D341Med (cell line): ENCODE data around the gene AGPAT1.
A peak's percentile ranks its signal among the peaks of the same experiment; 100 is the strongest.

Experiments used
- DNase-seq: peaks from one replicate; pipeline ENCODE4 v3.0.0; 2012; ENCODE audit warnings: low spot score

The AGPAT1 gene

DNA sequence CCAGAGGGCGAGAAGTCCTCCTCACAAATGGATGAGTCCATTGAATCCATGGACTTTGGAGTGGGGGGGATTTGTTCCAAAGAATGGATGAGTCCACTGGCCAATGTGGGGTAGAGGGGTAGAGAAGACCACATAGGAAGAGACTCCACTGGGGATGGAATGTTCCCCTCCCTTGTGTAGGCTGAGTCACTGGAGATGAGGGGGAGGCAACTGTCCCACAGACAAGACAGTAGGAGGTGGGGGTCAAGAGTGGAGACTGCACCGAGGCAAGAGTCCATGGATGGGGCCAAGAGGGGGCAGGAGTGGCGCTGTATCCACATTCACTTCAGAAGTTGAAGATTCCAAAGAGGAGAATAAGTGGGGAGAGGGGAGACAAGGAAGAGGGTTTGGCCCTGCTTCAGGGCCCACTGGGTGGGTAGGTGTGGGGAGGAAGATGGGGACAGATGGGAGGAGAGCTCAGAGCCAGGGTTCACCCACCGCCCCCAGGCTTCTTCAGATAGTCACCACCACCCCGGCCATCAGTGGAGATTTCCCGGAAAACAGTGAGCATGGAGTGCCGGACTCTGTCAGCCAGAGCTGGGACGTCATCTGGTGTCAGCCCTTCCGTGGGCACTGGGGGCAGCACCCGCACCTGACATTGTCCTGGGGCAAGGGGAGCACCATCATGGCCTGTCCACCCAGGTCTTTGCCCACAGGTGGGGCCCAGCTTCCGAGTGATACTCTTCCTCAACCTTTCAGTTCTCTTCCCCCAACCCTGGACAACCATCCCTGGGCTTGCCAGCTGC is 6.9 kb downstream of the AGPAT1 start:
- DNase-seq: no peak

DNA sequence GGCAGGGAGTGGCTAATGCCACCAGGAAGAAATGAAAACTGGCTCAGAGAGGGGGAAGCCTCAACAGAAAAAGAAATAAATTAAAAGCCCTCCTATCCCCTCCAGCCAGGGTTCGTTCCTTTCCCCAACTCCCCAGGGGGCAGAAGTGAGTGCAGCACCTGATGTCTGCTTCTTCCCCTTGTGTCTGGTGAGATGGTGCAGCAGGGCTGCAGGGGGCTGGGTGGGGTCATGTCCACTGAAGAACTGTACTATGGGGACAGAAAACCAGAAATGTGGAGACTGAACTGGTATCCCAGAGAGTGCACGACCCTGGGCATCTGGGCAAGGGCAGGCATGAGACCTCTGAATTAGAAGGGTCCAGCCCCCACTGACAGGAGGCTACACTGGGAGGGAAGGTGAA is 7.5 kb downstream of the AGPAT1 start:
- DNase-seq: no peak

DNA sequence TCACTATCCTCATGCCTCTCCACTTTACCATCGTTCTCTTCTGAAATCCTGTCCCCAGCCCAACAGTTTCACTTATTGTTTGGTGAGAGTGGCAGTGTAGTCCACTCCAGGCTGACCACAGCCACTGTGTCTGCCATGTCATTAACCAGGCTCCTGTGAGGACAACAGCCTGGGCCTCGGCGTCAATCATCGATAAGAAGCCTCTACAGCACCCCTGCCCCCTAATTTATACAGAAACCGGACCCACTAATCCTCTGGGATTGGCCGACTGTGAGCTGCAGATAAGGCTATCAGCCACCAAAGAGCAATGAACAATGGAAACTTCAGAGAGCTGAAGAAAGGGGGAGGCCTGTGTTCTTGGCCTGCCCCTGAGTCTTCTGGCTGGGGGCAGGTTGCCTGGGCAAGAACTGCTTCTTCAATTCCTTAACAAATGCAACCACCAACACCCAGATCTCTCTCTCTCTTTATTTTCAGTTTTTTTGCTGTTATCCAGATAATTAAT is 8.1 kb downstream of the AGPAT1 start:
- DNase-seq: no peak

DNA sequence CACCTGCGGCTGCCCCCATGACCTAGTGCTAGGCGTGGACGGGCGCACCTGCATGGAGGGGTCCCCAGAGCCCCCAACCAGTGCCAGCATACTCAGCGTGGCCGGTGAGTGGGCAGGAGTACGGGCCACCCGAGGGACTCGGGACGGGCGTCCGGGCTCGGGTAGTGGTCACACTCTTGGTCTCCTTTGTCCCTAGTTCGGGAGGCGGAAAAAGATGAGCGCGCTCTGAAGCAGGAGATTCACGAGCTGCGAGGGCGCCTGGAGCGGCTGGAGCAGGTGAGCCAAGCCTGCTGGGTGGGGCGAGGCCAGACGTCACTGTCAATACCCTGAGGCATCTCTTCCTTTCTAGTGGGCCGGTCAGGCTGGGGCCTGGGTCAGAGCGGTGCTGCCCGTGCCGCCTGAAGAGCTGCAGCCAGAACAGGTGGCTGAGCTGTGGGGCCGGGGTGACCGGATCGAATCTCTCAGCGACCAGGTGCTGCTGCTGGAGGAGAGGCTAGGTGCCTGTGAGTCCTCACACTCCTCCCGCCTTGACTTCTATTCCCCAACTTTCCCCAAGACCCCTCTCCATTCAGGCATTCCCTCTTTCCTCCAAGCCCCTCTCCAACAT is 8.6 kb downstream of the AGPAT1 start:
- DNase-seq: no peak

DNA sequence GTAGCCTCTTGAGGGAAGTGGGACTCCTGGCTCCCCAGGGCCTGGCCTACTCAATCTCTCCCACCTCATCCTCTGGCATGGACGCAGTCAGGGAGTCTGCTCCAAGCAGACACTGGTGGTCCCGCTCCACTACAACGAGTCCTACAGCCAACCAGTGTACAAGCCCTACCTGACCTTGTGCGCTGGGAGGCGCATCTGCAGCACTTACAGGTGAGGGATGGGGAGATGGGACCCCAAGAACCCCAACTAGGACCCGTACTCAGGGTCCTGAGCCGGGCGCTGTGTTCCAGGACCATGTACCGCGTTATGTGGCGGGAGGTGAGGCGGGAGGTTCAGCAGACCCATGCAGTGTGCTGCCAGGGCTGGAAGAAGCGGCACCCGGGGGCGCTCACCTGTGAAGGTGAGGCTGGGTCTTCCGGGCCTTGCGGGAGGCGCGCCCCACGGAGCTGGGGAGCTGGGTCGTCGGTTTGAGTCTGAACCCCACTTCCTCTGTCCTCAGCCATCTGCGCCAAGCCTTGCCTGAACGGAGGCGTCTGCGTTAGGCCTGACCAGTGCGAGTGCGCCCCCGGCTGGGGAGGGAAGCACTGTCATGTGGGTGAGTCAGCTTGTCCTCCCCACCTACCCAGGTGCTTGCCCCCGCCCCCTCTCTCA is 9.3 kb downstream of the AGPAT1 start:
- DNase-seq: no peak

DNA sequence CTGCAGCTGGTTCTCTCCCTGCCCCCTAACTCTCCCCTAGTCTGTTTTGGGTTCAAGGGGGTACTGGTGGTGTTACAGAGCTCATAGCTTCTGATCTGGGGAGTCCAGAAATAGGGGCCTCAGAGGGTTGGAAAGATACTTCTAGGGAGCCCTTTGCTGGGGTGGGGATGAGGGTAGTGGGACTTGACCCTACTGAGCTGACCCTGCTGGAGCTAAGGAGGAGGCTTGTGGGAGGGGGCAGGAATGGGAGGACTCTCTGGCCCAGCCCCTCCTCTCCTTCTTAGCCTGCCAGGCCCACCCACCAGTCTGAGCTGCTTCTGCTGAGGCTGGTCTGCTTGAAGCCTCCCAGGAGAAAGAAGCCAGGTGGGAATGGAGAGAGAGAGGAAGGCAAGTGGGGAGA is 11.6 kb downstream of the AGPAT1 start, which contains the start of gene EGFL8:
EGFL8 (plus strand) TSS at position 301 of the 400 bp plus-strand sequence. CDS start 1,571 bp downstream, outside the sequence.
- DNase-seq: no peak

DNA sequence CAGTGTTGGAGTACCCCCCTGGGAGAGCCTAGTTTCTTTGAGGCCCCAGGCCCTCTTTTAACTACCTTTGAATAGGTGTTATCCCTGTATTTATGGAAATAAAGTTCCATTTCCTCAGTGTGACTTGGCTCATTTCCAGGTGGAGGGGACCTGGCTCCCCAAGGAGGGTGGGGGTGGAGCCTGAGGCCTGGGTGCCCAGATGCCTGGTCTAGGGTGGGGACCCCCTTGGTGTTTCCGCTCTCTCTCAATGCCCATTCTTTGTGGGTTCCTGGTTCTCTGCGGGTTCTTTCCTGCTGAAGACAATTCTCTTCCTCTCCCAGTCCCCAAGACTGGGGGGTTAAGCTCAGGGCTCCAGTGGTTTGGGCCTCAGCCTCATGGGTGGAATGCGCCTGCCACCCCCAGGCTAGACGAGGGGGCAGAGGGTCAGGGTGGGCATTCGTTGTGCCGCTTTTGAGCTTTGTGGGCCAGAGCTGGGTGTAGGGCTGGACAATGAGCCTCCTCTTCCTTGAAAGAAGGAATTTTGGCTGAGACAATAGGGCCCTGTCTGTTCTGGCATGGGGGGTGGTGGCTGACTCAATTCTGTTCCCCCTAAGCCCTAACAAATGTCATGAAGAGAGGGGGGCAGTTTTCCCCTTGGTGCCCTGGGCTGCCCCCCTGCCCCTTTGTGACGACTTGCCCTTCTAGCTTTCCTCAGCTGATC is 12.2 kb downstream of the AGPAT1 start:
- DNase-seq: no peak

DNA sequence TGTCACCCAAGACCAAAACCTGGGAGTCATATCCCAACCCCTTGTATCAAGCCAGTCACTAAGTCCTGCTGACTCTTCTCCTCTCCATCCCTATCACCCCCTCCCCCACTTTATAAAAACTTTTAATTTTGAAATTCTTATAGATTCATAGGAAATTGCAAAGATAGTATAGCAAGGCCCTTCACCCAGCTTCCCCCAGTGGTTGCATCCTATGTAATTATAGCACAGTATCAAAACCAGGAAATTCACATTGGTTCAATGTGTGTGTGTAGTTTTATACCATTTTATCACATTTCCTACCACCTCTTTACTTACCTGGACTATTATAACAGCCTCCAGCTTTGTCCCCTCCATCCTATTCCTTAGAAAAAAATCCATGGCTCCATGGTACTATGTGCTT is 17.8 kb downstream of the AGPAT1 start:
- DNase-seq: no peak

DNA sequence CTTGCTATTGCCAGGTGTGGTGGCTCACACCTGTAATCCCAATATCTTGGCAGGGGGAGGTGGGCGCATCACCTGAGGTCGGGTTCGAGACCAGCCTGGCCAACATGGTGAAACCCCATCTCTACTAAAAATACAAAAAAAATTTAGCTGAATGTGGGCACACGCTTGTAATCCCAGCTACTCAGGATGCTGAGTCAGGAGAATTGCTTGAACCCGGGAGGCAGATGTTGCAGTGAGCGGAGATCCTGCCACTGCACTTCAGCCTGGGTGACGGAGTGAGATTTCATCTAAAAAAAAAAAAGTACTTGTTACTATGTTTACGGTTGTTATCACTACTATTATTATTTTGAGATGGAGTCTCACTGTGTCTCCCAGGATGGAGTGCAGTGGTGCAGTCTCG is 19.0 kb downstream of the AGPAT1 start:
- no peak for DNase-seq

DNA sequence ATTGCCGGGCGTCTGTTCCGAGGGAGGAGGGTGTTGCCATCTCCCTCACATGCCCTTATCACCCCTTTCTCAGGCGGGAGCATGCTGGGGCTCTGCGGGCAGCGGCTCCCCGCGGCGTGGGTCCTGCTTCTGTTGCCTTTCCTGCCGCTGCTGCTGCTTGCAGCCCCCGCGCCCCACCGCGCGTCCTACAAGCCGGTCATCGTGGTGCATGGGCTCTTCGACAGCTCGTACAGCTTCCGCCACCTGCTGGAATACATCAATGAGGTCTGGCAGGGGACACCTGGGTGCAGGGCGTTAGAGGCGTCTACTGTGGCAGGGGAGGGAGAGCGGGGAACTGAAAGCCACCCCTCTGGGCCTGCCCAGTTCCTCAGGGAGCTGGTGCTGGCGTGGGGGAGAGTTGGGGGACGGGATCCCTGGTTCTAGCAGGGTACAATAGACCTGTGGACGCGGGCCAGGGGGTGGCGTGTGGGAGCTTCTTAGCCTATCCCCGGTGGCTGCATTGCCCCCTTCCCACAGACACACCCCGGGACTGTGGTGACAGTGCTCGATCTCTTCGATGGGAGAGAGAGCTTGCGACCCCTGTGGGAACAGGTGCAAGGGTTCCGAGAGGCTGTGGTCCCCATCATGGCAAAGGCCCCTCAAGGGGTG is 21.2 kb downstream of the AGPAT1 start:
- DNase-seq: peak; percentile 85

DNA sequence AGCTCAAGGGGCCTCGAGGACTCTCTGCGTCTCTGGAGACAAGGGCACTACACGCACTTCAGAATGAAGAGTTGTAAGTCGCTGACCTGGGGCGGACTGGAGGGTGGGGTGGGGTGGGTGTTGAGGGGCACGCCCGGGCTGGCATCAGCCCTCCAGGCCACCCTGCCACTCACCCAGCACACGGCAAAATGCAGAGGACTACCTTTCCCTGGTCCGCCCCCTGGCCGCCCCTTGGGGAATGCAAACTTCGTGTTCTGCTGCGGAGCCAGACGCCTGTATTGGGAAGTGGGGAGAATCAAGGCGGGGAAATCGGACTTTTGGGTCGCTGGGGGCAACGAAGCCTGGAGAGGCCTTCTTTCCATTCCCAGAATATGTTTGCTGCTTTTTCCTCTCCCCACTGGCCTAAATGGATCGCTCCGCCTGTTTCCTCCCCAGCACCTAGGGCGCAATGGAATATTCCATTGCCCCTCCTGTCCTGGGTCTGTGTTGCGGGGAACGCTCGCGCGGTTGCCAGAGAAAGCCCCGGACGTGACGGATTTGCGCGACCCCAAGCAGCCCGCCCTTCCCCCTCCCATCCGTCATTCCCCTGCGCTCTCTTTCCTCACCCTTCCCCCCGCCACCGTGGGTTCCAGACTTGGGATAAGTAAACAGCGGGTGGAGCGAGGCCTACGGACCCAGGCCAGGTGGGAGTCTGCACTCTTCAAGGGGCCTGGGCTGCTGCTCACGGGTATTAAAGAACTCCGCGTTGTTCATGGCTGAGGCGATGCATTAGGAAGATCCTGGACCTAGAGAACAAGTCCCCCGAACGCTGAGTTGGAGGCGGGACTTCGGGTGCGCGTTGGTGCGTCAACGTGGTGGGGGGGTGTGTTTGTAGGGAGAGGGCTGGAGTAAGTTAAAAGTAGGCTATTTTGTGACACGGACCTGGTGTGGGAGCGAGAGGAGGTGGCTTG is 22.0 kb downstream of the AGPAT1 start, which contains the start of gene PPT2:
PPT2 (plus strand) TSS at position 578 of the 950 bp plus-strand sequence. CDS start 454 bp downstream, outside the sequence.
- DNase-seq: peak; percentile 93

DNA sequence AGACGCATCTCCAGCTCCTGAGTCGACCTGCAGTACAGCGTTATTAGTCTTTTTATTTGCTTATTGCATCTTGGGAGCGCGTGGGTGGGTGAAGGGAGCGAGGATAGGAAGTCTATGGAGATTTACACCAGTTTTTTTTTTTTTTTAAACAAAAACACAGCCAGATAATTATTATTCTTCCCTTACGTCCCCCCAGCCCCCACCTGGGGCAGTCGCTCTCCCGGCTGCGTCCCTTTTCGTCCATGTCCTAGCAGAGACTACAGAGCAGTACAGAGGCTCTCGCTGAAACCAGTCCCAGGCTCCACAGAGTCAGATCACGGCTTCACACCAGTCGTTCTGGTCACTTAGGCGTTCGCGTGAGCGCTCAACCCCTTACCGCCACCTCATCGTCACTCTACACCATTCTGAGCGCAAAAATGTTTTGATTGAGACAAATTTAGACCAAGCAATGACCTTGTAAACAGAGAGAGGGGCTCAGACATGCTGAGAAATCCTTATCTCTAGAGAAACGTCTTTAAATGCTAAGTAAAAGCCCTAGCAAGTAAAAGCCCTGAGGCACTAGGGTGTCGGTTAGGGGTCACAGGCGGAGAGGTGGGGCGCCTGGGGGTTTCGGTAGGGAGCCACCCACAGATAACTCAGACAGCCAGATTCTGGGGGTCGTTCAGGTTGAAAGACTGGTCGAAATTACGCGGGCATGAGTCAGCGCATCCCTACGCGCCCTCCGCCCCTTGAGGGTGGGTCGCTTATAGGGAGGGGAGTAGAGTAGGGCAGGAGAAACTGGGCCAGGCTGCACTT is 22.9 kb downstream of the AGPAT1 start:
- no peak for DNase-seq

DNA sequence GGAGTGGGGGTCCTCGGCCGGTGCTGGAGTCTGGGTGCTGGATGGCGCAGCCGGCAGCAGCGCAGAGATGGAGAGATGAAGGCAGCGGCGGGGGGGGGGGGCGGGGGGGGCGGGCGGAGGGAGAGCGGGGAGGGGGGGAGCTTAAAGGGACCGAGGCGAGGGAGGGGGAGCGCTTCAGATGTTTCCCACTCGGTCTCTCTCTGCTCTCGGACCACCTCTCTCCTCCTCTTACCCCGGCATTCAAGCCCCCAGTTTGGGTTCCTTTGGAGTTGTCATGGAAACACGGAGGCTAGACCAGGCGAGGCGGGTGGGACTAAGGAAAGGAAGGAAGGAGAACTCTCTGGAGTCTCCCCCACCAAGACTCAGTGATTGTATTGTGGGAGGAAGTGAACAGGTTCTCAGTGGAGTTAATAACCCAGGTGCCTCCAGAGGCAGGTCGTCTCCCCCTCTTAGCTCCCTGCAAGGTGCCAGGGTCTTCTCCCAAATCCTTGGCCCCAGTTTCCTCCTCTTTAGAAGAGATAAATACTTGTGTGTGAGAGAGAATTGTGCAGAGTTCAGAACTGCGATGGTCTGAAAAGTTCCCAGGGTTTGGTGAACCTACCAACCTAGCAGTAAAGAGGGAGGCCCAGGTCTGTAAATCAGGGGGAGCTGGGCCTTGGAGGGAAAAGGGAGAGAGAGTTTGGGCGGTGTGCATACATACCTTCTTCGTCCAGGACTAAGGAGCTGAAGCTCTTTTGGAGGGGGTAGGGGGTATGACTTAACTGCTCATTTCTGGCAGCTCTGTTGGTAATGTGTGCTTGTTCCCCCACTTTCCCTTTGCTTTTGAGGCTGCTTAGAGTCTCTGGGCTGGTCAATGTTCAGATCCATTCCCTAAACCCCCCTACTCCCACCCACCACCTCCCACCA is 23.8 kb downstream of the AGPAT1 start, which contains the start of gene PRRT1:
PRRT1 (minus strand) TSS at position 77 of the 906 bp plus-strand sequence. CDS start 112 bp downstream, outside the sequence.
- DNase-seq: no peak

DNA sequence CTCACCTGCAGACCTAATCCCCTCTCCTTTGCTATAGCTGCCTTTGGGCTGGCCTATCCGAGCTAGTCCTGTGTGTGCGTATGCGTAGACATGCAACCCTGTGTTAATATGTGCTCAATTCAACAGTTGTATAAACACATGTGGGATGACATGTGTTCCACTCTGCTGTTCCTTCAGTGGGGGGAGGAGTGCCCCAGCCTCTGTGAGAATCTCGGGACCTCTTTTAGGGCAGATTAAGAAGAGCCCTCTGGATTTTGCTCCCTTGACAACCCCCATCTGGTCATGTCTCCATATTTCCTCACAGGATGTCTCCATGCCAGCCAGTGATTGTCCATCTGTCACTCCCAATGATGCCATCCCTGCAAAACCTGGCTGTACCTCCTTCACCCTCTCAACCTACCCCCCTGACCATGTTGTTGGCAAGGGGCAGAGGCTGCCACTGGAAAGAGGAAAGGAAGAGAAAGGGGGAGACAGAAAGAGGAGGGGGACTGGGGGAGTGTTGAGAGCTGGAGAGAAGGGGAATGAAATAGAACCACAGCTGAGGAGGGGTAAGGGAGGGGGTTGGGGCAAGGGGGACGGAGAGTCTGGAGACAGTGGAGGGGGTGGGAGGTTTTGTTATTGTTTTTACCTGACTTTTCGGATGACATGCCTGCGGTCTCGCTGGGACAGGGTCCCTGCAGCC is 24.6 kb downstream of the AGPAT1 start:
- peak; percentile 67 for DNase-seq

DNA sequence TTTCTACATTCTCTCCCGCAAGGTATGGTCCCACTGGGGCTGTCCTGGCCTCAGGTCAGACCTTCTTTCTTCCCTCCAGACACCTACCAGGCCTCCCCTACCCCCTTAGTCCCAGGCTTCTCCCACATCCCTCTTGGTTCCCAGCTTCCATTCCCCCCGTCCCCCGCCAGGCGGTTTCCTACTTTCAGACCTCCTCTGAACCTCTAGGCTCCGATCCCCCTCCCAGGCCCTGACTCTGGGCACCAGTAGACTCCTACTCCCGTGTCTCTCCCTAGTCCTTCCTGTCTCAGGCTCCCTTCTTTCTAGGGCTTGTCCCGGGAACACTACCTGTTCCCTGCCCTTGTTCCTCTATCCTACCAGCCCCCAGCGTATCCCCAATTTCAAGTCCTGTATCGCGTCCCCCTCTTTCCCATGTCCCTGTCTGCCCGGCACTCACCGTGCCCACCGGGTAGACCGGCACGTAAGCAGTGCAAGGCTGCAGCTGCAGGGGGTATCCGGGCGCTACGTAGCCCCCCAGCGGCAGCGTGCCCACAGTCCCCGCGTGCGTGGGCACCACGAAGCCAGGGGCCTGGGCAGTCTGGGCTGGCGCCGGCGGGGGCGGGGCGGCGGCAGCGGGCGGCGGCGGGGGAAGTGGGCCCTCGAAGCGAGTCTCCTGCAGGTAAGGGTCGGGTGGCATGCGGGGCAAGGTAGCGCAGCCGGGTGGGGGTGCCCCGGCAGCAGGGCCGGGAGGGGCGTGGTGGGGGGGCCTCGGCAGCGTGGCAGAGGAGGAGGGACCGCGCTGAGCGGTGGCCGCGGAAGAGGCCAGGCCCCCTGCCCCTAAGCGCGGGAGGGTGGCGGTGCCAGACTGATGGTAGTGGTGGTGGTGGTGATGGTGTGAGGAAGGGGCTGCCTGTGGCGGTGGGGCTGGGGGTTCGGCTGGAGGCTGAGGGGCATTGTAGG is 25.7 kb downstream of the AGPAT1 start:
- DNase-seq: no peak

DNA sequence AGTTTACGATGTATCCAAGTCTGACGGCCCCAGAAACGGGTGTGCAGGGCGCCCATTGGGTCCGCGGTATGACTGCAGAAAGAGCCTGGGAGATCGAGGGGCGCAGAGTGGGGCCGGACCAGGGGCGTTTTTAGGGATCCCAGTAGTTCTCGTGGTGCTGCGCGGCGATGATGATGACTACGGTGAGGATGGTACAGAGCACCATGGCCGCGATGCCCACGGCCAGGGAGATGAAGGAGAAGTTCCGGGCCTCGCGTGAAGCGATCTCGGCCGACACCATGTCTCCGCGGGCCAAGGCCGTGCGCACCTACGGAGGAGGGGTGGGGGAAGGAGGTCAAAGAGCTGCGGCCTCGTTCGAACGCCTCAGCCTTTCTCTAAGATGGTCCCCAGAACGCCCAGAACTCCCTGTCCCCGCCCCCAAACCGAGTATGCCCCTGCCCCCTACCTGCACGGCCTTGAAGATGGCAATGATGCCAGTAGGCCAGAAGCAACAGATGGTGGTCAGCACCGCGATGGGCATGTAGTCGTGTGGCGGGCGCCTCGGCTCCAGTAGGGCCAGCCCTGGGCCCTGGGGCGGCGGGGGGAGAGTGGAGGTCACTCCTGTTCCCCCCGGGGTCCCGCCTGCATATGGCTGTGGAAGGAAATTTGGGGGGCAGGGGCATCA is 26.7 kb downstream of the AGPAT1 start:
- DNase-seq: no peak
